Smooth muscle cell (in vitro differentiated cells): ENCODE results near the gene NDST3. TPM values are rescaled to one million over a fixed set of nuclear protein-coding genes. Genes with fewer than 3 reads are reported as not detected.

Source experiments
- DNase-seq: peaks from one replicate; lab custom pipeline; 2025; ENCODE audit not compliant: unreplicated experiment; lab: John Stamatoyannopoulos, UW
- H2AFZ ChIP-seq: fragments of 200-600 bp; sonication (generic); 2 replicates; pipeline ENCODE4 v1.6.0; 2016; ENCODE audit warnings: antibody characterized with exemption, low read depth, mild to moderate bottlenecking
- H3F3A ChIP-seq: fragments of 200-600 bp; sonication (generic); 2 replicates; pipeline ENCODE4 v1.6.0; 2017; ENCODE audit warnings: antibody characterized with exemption, low read depth
- H3K27ac ChIP-seq: fragments of 200-600 bp; sonication (generic); 2 replicates; pipeline ENCODE4 v1.5.1; 2016; ENCODE audit warnings: low read depth, mild to moderate bottlenecking
- H3K27me3 ChIP-seq: fragments of 200-600 bp; sonication (generic); 2 replicates; pipeline ENCODE4 v1.6.1; 2016; ENCODE audit warnings: low read depth, mild to moderate bottlenecking
- H3K36me3 ChIP-seq: fragments of 200-600 bp; sonication (generic); 2 replicates; pipeline ENCODE4 v1.5.1; 2016; ENCODE audit warnings: low read depth
- H3K4me1 ChIP-seq: fragments of 200-600 bp; sonication (generic); 2 replicates; pipeline ENCODE4 v1.5.1; 2016; ENCODE audit warnings: low read depth
- H3K4me2 ChIP-seq: fragments of 200-600 bp; sonication (generic); 2 replicates; pipeline ENCODE4 v1.6.0; 2016; ENCODE audit warnings: mild to moderate bottlenecking
- H3K4me3 ChIP-seq: fragments of 200-600 bp; sonication (generic); 2 replicates; pipeline ENCODE4 v1.5.1; 2016; ENCODE audit warnings: mild to moderate bottlenecking
- H3K79me2 ChIP-seq: fragments of 200-600 bp; sonication (generic); 2 replicates; pipeline ENCODE4 v1.6.0; 2016; ENCODE audit warnings: low read depth, mild to moderate bottlenecking
- H3K9ac ChIP-seq: fragments of 200-600 bp; sonication (generic); 2 replicates; pipeline ENCODE4 v1.6.0; 2016; ENCODE audit warnings: low read depth
- H3K9me3 ChIP-seq: fragments of 200-600 bp; sonication (generic); replicated peaks from 2 replicates; pipeline ENCODE4 v1.5.1; 2016; ENCODE audit warnings: low read depth
- H4K20me1 ChIP-seq: fragments of 200-600 bp; sonication (generic); 2 replicates; pipeline ENCODE4 v1.6.0; 2016; ENCODE audit warnings: low read depth
- CTCF ChIP-seq: fragments of 200-600 bp; sonication (generic); IDR thresholded peaks from 2 replicates; pipeline ENCODE4 v1.5.1; 2017; ENCODE audit warnings: borderline replicate concordance, mild to moderate bottlenecking, antibody characterized with exemption; ENCODE audit not compliant: insufficient read depth, poor library complexity, severe bottlenecking
- WGBS: methylation state at CpG from one replicate; pipeline ENCODE4 v1.1.7; 2016; ENCODE audit warnings: low lambda C conversion rate; 5-methylcytosine and 5-hydroxymethylcytosine counted together
- polyA plus RNA-seq: library from polyadenylated mRNA; unstranded; fragments of >200 nt; fragmentation: Nextera tagmentation; extraction: Ambion mirVana; gene quantifications from 2 replicates; pipeline ENCODE4 v1.2.1, GENCODE V29; 2016
- total RNA-seq: library from RNA; depleted of rRNA; stranded (reverse); fragments of >200 nt; gene quantifications from 2 replicates; pipeline ENCODE4 v1.2.3, GENCODE V29; 2014

The NDST3 gene
- total and polyA plus RNA-seq, 2 experiments from 2014 or later = 0.13 TPM; not detected in 1

- no peaks in the 10 kb centered on the region for H3K9me3 ChIP-seq
- H3K4me2 ChIP-seq = peak overlapping the region; percentile 94
- H3K36me3 ChIP-seq = no peaks in the 10 kb centered on the region
- no peak for DNase-seq
- H3K4me3 ChIP-seq = peak overlapping the region; percentile 73
- no peak overlapping the region for H2AFZ ChIP-seq
- TF ChIP-seq CTCF = peak; percentile 54
- H3F3A ChIP-seq = peaks cover 20% of the 10 kb centered on the region
- peak overlapping the region; percentile 48 for H3K27ac ChIP-seq
- H3K27me3 ChIP-seq = no peaks in the 10 kb centered on the region
- peaks cover 8% of the 10 kb centered on the region for H3K79me2 ChIP-seq
- peaks cover 11% of the 10 kb centered on the region for H4K20me1 ChIP-seq
- WGBS = 25% methylated on average over 2 of the region's 2 CpGs
- H3K4me1 ChIP-seq = peaks cover 19% of the 10 kb centered on the region
- H3K9ac ChIP-seq = peak overlapping the region; percentile 85
These were observed 246.4 kb downstream of the NDST3 start for GRCh38 chr4:118280501-118281218.

GRCh38 chr4:118281611-118282442 lies 247.5 kb downstream of the NDST3 start:
- Histone ChIP-seq H3K9ac (no peak overlapping the region), H3K79me2 (peaks cover 8% of the 10 kb centered on the region), H3K9me3 (no peaks in the 10 kb centered on the region), H3K27me3 (no peaks in the 10 kb centered on the region), H3K4me2 (peak overlapping the region; percentile 94), H3F3A (peaks cover 20% of the 10 kb centered on the region), H3K36me3 (no peaks in the 10 kb centered on the region), H3K27ac (peak overlapping the region; percentile 48), H3K4me1 (peaks cover 19% of the 10 kb centered on the region), H4K20me1 (peaks cover 11% of the 10 kb centered on the region), H2AFZ (no peak overlapping the region), H3K4me3 (no peak overlapping the region)
- WGBS = 38% methylated on average over 9 of the region's 9 CpGs
- no peak for TF ChIP-seq CTCF
- DNase-seq = no peak

- Histone ChIP-seq H3K9ac (no peak overlapping the region), H3K4me1 (peaks cover 19% of the 10 kb centered on the region), H3K27ac (no peak overlapping the region), H3K4me2 (no peak overlapping the region), H4K20me1 (peaks cover 11% of the 10 kb centered on the region), H3K9me3 (no peaks in the 10 kb centered on the region), H3K79me2 (peaks cover 8% of the 10 kb centered on the region), H3K27me3 (no peaks in the 10 kb centered on the region), H3F3A (peaks cover 20% of the 10 kb centered on the region), H3K36me3 (no peaks in the 10 kb centered on the region), H3K4me3 (no peak overlapping the region), H2AFZ (no peak overlapping the region)
- DNase-seq = no peak
- no peak for TF ChIP-seq CTCF
- 80% methylated on average over 4 of the region's 4 CpGs for WGBS
These were observed 248.4 kb downstream of the NDST3 start for GRCh38 chr4:118282692-118283091.
